ENCODE data around the gene TMPO. TPM values are rescaled to one million over a fixed set of nuclear protein-coding genes. Genes with fewer than 3 reads are reported as not detected.

The TMPO gene
- total and polyA plus RNA-seq, 4 donors = 10.9 to 175 (median 43.9) TPM

DNA sequence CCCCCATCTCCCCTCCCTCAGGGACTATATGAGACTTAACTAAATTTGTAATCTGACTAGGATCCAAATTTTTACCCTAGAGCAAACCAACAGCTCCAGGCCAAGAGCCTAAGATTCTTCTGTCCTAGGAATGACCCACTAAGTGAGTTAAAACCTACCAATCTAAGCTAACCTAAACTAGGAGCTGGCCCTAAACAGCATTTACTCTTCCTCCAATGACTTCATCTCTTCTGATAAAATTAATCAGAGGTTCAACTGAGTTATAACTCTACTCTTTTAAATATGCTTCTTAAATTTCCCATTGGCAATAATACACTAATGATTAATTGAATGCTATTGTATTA lies 39.9 kb upstream of the TMPO start:
- no peak overlapping the region for H3K27ac ChIP-seq (ENCODE audit: low read depth in 1 of 2, low read length in 2 of 2)
- H3K27me3 ChIP-seq (ENCODE audit: control insufficient read depth in 4 of 4, insufficient read depth in 4 of 4, low read length in 3 of 4) = no peaks in the 10 kb centered on the region
- DNase-seq (ENCODE audit: low spot score) = no peak
- H3K9me3 ChIP-seq (ENCODE audit: control insufficient read depth in 4 of 4, low read length in 3 of 4) = no peaks in the 10 kb centered on the region
- no peaks in the 10 kb centered on the region for H3K36me3 ChIP-seq (ENCODE audit: control insufficient read depth in 4 of 4, insufficient read depth in 3 of 4, low read depth in 1 of 4, low read length in 3 of 4)
- H3K4me1 ChIP-seq (ENCODE audit: control insufficient read depth in 4 of 4, insufficient read depth in 4 of 4, low read length in 3 of 4) = no peaks in the 10 kb centered on the region
- no peak overlapping the region for H3K4me3 ChIP-seq (ENCODE audit: low read depth in 1 of 3, low read length in 3 of 3)
- TF ChIP-seq EGR1 (IDR thresholded peaks at IDR 0.05; ENCODE audit: low read depth in 2 of 2) (no peak), GABPA (IDR thresholded peaks at IDR 0.05 in 1 of 2, conservative IDR thresholded peaks at IDR 0.05 in 1 of 2) (no peak), NR2F2 (IDR thresholded peaks at IDR 0.05) (no peak), SP1 (IDR thresholded peaks at IDR 0.05) (no peak), YY1 (IDR thresholded peaks at IDR 0.05) (no peak), HNF4A (conservative IDR thresholded peaks at IDR 0.05) (no peak), FOXA2 (IDR thresholded peaks at IDR 0.05) (no peak), RAD21 (IDR thresholded peaks at IDR 0.05) (no peak), FOXA1 (IDR thresholded peaks at IDR 0.05) (no peak)
- TF ChIP-seq, protein P1, sequence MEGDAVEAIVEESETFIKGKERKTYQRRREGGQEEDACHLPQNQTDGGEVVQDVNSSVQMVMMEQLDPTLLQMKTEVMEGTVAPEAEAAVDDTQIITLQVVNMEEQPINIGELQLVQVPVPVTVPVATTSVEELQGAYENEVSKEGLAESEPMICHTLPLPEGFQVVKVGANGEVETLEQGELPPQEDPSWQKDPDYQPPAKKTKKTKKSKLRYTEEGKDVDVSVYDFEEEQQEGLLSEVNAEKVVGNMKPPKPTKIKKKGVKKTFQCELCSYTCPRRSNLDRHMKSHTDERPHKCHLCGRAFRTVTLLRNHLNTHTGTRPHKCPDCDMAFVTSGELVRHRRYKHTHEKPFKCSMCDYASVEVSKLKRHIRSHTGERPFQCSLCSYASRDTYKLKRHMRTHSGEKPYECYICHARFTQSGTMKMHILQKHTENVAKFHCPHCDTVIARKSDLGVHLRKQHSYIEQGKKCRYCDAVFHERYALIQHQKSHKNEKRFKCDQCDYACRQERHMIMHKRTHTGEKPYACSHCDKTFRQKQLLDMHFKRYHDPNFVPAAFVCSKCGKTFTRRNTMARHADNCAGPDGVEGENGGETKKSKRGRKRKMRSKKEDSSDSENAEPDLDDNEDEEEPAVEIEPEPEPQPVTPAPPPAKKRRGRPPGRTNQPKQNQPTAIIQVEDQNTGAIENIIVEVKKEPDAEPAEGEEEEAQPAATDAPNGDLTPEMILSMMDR (IDR thresholded peaks at IDR 0.05; ENCODE audit: low read depth, low read length, missing input control) = no peak
- TF ChIP-seq, protein P2, sequence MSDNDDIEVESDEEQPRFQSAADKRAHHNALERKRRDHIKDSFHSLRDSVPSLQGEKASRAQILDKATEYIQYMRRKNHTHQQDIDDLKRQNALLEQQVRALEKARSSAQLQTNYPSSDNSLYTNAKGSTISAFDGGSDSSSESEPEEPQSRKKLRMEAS (IDR thresholded peaks at IDR 0.05) = no peak
- no peak overlapping the region for H3K9ac ChIP-seq (ENCODE audit: low read depth in 1 of 2, low read length in 2 of 2)

DNA sequence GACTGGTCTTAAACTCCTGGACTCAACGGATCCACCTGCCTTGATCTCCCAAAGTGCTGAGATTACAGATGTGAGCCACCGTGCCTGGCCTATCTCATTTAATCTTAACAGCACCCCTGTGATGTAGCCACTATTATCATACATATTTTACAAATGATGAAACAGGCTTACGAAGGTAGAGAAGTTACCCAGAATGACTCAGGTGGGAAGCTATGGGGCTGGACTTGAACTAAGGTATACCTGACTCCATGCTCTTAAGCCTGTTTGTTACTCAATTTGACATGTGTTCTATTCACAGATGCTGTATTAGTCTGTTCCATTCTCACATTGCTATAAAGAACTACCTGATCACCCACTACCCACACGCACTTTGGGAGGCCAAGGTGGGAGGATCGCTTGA lies 36.8 kb upstream of the TMPO start:
- TF ChIP-seq RXRA (IDR thresholded peaks at IDR 0.05) = no peak
- TF ChIP-seq NR2F2 (IDR thresholded peaks at IDR 0.05) = no peak
- no peak for TF ChIP-seq YY1 (IDR thresholded peaks at IDR 0.05)
- no peak for TF ChIP-seq SP1 (IDR thresholded peaks at IDR 0.05)
- no peak for TF ChIP-seq JUND (IDR thresholded peaks at IDR 0.05)
- TF ChIP-seq, protein P3, sequence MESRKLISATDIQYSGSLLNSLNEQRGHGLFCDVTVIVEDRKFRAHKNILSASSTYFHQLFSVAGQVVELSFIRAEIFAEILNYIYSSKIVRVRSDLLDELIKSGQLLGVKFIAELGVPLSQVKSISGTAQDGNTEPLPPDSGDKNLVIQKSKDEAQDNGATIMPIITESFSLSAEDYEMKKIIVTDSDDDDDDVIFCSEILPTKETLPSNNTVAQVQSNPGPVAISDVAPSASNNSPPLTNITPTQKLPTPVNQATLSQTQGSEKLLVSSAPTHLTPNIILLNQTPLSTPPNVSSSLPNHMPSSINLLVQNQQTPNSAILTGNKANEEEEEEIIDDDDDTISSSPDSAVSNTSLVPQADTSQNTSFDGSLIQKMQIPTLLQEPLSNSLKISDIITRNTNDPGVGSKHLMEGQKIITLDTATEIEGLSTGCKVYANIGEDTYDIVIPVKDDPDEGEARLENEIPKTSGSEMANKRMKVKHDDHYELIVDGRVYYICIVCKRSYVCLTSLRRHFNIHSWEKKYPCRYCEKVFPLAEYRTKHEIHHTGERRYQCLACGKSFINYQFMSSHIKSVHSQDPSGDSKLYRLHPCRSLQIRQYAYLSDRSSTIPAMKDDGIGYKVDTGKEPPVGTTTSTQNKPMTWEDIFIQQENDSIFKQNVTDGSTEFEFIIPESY (IDR thresholded peaks at IDR 0.05) = no peak
- TF ChIP-seq, protein P4, sequence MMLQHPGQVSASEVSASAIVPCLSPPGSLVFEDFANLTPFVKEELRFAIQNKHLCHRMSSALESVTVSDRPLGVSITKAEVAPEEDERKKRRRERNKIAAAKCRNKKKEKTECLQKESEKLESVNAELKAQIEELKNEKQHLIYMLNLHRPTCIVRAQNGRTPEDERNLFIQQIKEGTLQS (IDR thresholded peaks at IDR 0.05) = no peak
- no peak for TF ChIP-seq FOXA1 (IDR thresholded peaks at IDR 0.05)
- TF ChIP-seq, protein P1 (IDR thresholded peaks at IDR 0.05; ENCODE audit: low read depth, low read length, missing input control) = no peak
- TF ChIP-seq TAF1 (conservative IDR thresholded peaks at IDR 0.05) = no peak
- TF ChIP-seq GABPA (IDR thresholded peaks at IDR 0.05 in 1 of 2, conservative IDR thresholded peaks at IDR 0.05 in 1 of 2) = no peak
- TF ChIP-seq, protein P2 (IDR thresholded peaks at IDR 0.05) = no peak
- no peak for TF ChIP-seq HNF4G (IDR thresholded peaks at IDR 0.05)
- TF ChIP-seq RAD21 (IDR thresholded peaks at IDR 0.05) = no peak
- TF ChIP-seq, protein P5, sequence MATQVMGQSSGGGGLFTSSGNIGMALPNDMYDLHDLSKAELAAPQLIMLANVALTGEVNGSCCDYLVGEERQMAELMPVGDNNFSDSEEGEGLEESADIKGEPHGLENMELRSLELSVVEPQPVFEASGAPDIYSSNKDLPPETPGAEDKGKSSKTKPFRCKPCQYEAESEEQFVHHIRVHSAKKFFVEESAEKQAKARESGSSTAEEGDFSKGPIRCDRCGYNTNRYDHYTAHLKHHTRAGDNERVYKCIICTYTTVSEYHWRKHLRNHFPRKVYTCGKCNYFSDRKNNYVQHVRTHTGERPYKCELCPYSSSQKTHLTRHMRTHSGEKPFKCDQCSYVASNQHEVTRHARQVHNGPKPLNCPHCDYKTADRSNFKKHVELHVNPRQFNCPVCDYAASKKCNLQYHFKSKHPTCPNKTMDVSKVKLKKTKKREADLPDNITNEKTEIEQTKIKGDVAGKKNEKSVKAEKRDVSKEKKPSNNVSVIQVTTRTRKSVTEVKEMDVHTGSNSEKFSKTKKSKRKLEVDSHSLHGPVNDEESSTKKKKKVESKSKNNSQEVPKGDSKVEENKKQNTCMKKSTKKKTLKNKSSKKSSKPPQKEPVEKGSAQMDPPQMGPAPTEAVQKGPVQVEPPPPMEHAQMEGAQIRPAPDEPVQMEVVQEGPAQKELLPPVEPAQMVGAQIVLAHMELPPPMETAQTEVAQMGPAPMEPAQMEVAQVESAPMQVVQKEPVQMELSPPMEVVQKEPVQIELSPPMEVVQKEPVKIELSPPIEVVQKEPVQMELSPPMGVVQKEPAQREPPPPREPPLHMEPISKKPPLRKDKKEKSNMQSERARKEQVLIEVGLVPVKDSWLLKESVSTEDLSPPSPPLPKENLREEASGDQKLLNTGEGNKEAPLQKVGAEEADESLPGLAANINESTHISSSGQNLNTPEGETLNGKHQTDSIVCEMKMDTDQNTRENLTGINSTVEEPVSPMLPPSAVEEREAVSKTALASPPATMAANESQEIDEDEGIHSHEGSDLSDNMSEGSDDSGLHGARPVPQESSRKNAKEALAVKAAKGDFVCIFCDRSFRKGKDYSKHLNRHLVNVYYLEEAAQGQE (IDR thresholded peaks at IDR 0.05) = no peak
- TF ChIP-seq HNF4A (conservative IDR thresholded peaks at IDR 0.05) = no peak
- no peak for TF ChIP-seq EGR1 (IDR thresholded peaks at IDR 0.05; ENCODE audit: low read depth in 2 of 2)
- no peak for TF ChIP-seq FOXA2 (IDR thresholded peaks at IDR 0.05)
- Histone ChIP-seq H3K4me3 (ENCODE audit: low read depth in 1 of 3, low read length in 3 of 3) (no peak overlapping the region), H3K27me3 (ENCODE audit: control insufficient read depth in 4 of 4, insufficient read depth in 4 of 4, low read length in 3 of 4) (no peaks in the 10 kb centered on the region), H3K4me1 (ENCODE audit: control insufficient read depth in 4 of 4, insufficient read depth in 4 of 4, low read length in 3 of 4) (no peaks in the 10 kb centered on the region), H3K36me3 (ENCODE audit: control insufficient read depth in 4 of 4, insufficient read depth in 3 of 4, low read depth in 1 of 4, low read length in 3 of 4) (no peaks in the 10 kb centered on the region), H3K9ac (ENCODE audit: low read depth in 1 of 2, low read length in 2 of 2) (no peak overlapping the region), H3K27ac (ENCODE audit: low read depth in 1 of 2, low read length in 2 of 2) (no peak overlapping the region), H3K9me3 (ENCODE audit: control insufficient read depth in 4 of 4, low read length in 3 of 4) (peaks cover 0 to 3% (median 0%) of the 10 kb centered on the region in 4 donors)
- WGBS = 96% methylated on average over 5 of the region's 5 CpGs
- DNase-seq (ENCODE audit: low spot score) = no peak
